Stomach (tissue), 9 donors: ENCODE results near the gene RBMS1. TPM values are rescaled to one million over a fixed set of nuclear protein-coding genes. Genes with fewer than 3 reads are reported as not detected.

Experiments used
- DNase-seq, 2 donors: peaks; one replicate each; pipeline versions ENCODE4 v3.0.0 to v3.0.0-alpha.2; 2013 to 2019
- H3K27ac ChIP-seq, 5 donors: fragments of 200-600 bp in 4 of 5; sonication (generic) in 4 of 5; one replicate each; pipeline ENCODE4 v1.5.1; 2013 to 2019; ENCODE audit warnings: mild to moderate bottlenecking in 1 of 5, moderate library complexity in 1 of 5
- H3K27me3 ChIP-seq, 3 donors: fragments of 200-600 bp; sonication (generic); one replicate each; pipeline ENCODE4 v1.5.1; 2017 to 2019; ENCODE audit warnings: mixed run types in 1 of 3
- H3K36me3 ChIP-seq, 4 donors: fragments of 200-600 bp; sonication (generic); 1 replicate in 3 of 4; 2 replicates in 1 of 4; pipeline ENCODE4 v1.5.1; 2016 to 2019
- H3K4me1 ChIP-seq, 4 donors: fragments of 200-600 bp; sonication (generic); one replicate each; pipeline ENCODE4 v1.5.1; 2016 to 2019
- H3K4me3 ChIP-seq, 4 donors: fragments of 200-600 bp; sonication (generic) in 3 of 4; one replicate each; pipeline ENCODE4 v1.5.1; 2016 to 2019; ENCODE audit warnings: mild to moderate bottlenecking in 1 of 4
- H3K9me3 ChIP-seq, 4 donors: fragments of 200-600 bp; sonication (generic); one replicate each; pipeline ENCODE4 v1.5.1; 2016 to 2019
- CTCF ChIP-seq, 7 experiments: fragments of 450-650 bp in 4 of 7; fragments of 200-600 bp in 3 of 7; sonication (generic) in 3 of 7; IDR thresholded peaks; one replicate each; pipeline ENCODE4 v1.5.1; 2016 to 2019; ENCODE audit warnings: antibody characterized with exemption in 7 of 7, control low read depth in 2 of 7, mild to moderate bottlenecking in 1 of 7
- EP300 ChIP-seq: sonication (generic); formaldehyde crosslinking; IDR thresholded peaks from one replicate; pipeline ENCODE4 v1.6.1; 2017; ENCODE audit warnings: antibody characterized with exemption
- POLR2A ChIP-seq, 4 donors: fragments of 450-650 bp; IDR thresholded peaks; one replicate each; pipeline ENCODE4 v1.6.1; 2016; ENCODE audit warnings: antibody characterized with exemption in 4 of 4, control low read depth in 2 of 4, mild to moderate bottlenecking in 1 of 4, moderate library complexity in 1 of 4
- POLR2AphosphoS5 ChIP-seq, 3 donors: sonication (generic); formaldehyde crosslinking; IDR thresholded peaks; one replicate each; pipeline ENCODE4 v1.6.1; 2016; ENCODE audit warnings: antibody characterized with exemption in 3 of 3
- WGBS, 5 donors: extraction: QIAGEN DNeasy Blood & Tissue Kit in 3 of 5; methylation state at CpG; one replicate each; pipeline versions ENCODE4 v1.1.5 to v1.1.7; 2013 to 2018; 5-methylcytosine and 5-hydroxymethylcytosine counted together
- intact Hi-C: fragments of 100-400 bp; cut with DNase I; formaldehyde crosslinking; loops from one replicate; pipeline ENCODE4 v1.15.1; 2023; ENCODE audit warnings: low total_unique reads
- polyA plus RNA-seq, 3 donors: library from polyadenylated mRNA; stranded (reverse); fragments of 200-250 nt; gene quantifications; one replicate each; pipeline ENCODE4 v1.2.3, GENCODE V29; 2013
- total RNA-seq, 5 donors: library from RNA; depleted of rRNA; stranded (reverse); fragments of >200 nt; gene quantifications; one replicate each; pipeline versions ENCODE4 v1.1.0 to v1.2.3, GENCODE V29; 2014 to 2016
- donor health status: healthy with polysubstance abuse.
- donor health status: Bipolar disorder and iron deficiency.
- donor health status: healthy.

RBMS1 gene
- total and polyA plus RNA-seq, 8 donors, result 4.3 to 134 (median 27.8) TPM

- peak overlapping the region in 2 of 5 donors; percentile 19 to 51 for H3K27ac ChIP-seq
Measured at GRCh38 chr2:160402997-160403979, 90.3 kb downstream of the RBMS1 start.

GRCh38 chr2:160402501-160402900 lies 91.1 kb downstream of the RBMS1 start:
- intact Hi-C loops, result no loop called here
- WGBS, 5 donors, result 66 to 81% (median 68%) methylated on average over 1 of the region's 1 CpG

More at GRCh38 chr2:160402997-160403979, 90.3 kb downstream of the RBMS1 start:
- H3K9me3 ChIP-seq, result no peaks in the 10 kb centered on the region
- intact Hi-C loops, result no loop called here
- H3K4me1 ChIP-seq, result peaks cover 30 to 86% (median 52%) of the 10 kb centered on the region in 4 donors
- peak in 1 of 2 donors; percentile 58 for DNase-seq
- no peaks in the 10 kb centered on the region for H3K36me3 ChIP-seq
- no peaks in the 10 kb centered on the region for H3K27me3 ChIP-seq
- WGBS, 5 donors, result 48 to 68% (median 59%) methylated on average over 5 of the region's 5 CpGs
- H3K4me3 ChIP-seq, result no peak overlapping the region
- TF ChIP-seq POLR2A (IDR thresholded peaks at IDR 0.05) (no peak), POLR2AphosphoS5 (IDR thresholded peaks at IDR 0.05) (no peak), EP300 (no peak), CTCF (IDR thresholded peaks at IDR 0.05) (no peak)

GRCh38 chr2:160401895-160402294 lies 91.7 kb downstream of the RBMS1 start:
- Histone ChIP-seq H3K9me3 (no peaks in the 10 kb centered on the region), H3K4me3 (no peak overlapping the region), H3K36me3 (no peaks in the 10 kb centered on the region), H3K27ac (peak overlapping the region in 1 of 5 donors; percentile 51), H3K27me3 (no peaks in the 10 kb centered on the region), H3K4me1 (peaks cover 40 to 96% (median 62%) of the 10 kb centered on the region in 4 donors)
- 90 to 97% (median 95%) methylated on average over 4 of the region's 4 CpGs for WGBS, 5 donors
- intact Hi-C loops, result no loop called here
- no peak for DNase-seq
- TF ChIP-seq CTCF (IDR thresholded peaks at IDR 0.05) (no peak), POLR2A (IDR thresholded peaks at IDR 0.05) (no peak), POLR2AphosphoS5 (IDR thresholded peaks at IDR 0.05) (no peak), EP300 (no peak)

More at GRCh38 chr2:160402501-160402900, 91.1 kb downstream of the RBMS1 start:
- Histone ChIP-seq H3K27ac (peak overlapping the region in 2 of 5 donors; percentile 19 to 51), H3K4me1 (peaks cover 34 to 90% (median 58%) of the 10 kb centered on the region in 4 donors), H3K27me3 (no peaks in the 10 kb centered on the region), H3K4me3 (no peak overlapping the region), H3K36me3 (no peaks in the 10 kb centered on the region), H3K9me3 (no peaks in the 10 kb centered on the region)
- peak in 1 of 2 donors; percentile 35 for DNase-seq
- no peak for TF ChIP-seq CTCF (IDR thresholded peaks at IDR 0.05)
- no peak for TF ChIP-seq POLR2AphosphoS5 (IDR thresholded peaks at IDR 0.05)
- TF ChIP-seq POLR2A (IDR thresholded peaks at IDR 0.05), result no peak
- TF ChIP-seq EP300, result no peak

GRCh38 chr2:160399880-160400279 lies 93.7 kb downstream of the RBMS1 start:
- H3K4me3 ChIP-seq, result no peak overlapping the region
- no peaks in the 10 kb centered on the region for H3K9me3 ChIP-seq
- H3K27ac ChIP-seq, result no peak overlapping the region
- no peak for TF ChIP-seq EP300
- peaks cover 30 to 100% (median 53%) of the 10 kb centered on the region in 4 donors for H3K4me1 ChIP-seq
- no peaks in the 10 kb centered on the region for H3K36me3 ChIP-seq
- 78 to 89% (median 84%) methylated on average over 1 of the region's 1 CpG for WGBS, 5 donors
- intact Hi-C loops, result no loop called here
- DNase-seq, result no peak
- no peaks in the 10 kb centered on the region for H3K27me3 ChIP-seq
